GM10248 (cell line): Measurements from ENCODE around the gene IL17C.

Experiments used
- CTCF ChIA-PET: fragments of 300-600 bp; sonication (Branson Sonifier 250); formaldehyde crosslinking; extraction: SDS; loops from one replicate; lab custom pipeline; 2021; ENCODE audit warnings: antibody characterized with exemption; lab: Yijun Ruan, JAX
- POLR2A ChIA-PET: fragments of 350-650 bp; sonication (Branson Sonifier 250); formaldehyde crosslinking; extraction: SDS; loops from one replicate; lab custom pipeline; 2020; ENCODE audit warnings: antibody characterized with exemption; lab: Yijun Ruan, JAX
- DNase-seq: peaks from one replicate; pipeline ENCODE4 v3.0.0; 2012; ENCODE audit errors: extremely low spot score
- TF ChIP-seq, protein P1 (sequence below): IDR thresholded peaks from 2 replicates; pipeline ENCODE4 v1.5.1; 2012; ENCODE audit warnings: mild to moderate bottlenecking, low read depth; ENCODE audit errors: extremely low read depth, missing control alignments, control extremely low read depth

Gene IL17C

DNA sequence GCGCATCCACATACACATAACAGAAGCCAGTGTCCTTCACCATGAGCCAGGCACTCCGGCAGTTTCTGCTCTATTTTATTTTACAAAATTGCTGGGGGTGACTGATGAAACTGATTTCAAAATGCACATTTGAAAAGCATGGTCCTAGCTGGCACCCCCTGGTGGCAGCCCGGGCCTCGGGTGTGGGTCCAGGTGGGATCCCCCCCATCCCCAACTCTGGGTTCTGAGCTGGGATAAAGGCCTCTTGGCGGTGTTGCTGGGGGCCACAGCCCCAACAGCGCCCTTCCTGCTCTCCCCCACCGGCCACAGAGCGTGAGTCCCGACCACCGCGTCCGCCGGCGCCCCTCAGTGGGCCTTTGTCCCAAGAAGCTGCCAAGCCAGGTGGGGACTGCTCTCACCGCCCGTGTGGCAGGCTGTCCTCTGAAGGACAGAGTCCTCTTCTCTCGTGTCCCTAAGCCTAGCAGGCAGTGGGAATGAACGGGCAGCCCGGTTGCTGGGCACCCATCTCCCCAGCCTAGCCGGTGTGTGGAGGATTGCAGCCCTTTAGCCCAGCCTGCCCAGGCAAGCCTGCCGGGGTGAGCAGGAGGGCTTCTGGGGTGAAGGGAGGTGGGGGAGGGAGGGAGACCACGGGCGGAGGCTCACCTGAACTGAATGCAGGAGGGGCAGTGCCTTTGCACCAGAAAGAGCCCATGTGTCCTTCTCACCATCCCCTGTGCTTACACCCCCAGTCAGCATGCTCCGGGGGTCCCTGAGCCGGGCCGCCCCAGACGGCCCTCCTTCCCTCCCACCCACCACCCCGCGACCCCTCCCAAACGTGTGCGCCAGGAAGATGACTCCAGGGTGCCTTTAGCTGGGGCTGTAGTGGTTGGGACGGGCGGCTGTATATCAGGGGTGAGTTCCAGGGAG lies 47.0 kb downstream of the IL17C start:
- CTCF ChIA-PET: interaction anchor here (0.9 to 1.8 kb wide), 7 partner anchors 16 to 52 kb away, joined by 3 to 4 read pairs (median 3); no protein-coding TSS in a partner anchor
- POLR2A ChIA-PET: no interaction called here
- TF ChIP-seq, protein P1, sequence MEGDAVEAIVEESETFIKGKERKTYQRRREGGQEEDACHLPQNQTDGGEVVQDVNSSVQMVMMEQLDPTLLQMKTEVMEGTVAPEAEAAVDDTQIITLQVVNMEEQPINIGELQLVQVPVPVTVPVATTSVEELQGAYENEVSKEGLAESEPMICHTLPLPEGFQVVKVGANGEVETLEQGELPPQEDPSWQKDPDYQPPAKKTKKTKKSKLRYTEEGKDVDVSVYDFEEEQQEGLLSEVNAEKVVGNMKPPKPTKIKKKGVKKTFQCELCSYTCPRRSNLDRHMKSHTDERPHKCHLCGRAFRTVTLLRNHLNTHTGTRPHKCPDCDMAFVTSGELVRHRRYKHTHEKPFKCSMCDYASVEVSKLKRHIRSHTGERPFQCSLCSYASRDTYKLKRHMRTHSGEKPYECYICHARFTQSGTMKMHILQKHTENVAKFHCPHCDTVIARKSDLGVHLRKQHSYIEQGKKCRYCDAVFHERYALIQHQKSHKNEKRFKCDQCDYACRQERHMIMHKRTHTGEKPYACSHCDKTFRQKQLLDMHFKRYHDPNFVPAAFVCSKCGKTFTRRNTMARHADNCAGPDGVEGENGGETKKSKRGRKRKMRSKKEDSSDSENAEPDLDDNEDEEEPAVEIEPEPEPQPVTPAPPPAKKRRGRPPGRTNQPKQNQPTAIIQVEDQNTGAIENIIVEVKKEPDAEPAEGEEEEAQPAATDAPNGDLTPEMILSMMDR: peak; percentile 35
- peak; percentile 53 for DNase-seq

DNA sequence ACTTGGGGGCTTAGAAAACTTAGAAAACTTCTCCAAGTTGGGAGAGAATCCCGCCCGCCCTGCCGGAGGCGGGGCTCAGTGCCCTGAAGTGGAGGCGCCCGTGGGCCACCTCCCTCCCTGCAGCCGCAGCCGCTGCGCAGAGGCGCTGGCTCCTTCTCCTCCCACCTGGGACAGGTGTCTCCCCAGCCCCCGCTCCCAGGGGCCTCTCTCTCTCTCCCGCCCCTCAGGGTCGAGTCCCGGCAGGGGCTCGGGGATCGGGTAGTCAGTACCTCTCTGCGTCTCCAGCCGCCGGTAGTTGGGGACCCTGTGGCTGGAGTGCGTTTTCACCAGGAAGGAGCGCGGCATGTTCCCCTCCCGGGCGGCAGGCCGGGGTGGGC lies 47.7 kb downstream of the IL17C start:
- TF ChIP-seq, protein P1: no peak
- ChIA-PET POLR2A (no interaction called here), CTCF (interaction anchor here (0.9 to 1.8 kb wide), 2 partner anchors 19 to 51 kb away, joined by 3 to 4 read pairs; no protein-coding TSS in a partner anchor)
- DNase-seq: peak; percentile 53

DNA sequence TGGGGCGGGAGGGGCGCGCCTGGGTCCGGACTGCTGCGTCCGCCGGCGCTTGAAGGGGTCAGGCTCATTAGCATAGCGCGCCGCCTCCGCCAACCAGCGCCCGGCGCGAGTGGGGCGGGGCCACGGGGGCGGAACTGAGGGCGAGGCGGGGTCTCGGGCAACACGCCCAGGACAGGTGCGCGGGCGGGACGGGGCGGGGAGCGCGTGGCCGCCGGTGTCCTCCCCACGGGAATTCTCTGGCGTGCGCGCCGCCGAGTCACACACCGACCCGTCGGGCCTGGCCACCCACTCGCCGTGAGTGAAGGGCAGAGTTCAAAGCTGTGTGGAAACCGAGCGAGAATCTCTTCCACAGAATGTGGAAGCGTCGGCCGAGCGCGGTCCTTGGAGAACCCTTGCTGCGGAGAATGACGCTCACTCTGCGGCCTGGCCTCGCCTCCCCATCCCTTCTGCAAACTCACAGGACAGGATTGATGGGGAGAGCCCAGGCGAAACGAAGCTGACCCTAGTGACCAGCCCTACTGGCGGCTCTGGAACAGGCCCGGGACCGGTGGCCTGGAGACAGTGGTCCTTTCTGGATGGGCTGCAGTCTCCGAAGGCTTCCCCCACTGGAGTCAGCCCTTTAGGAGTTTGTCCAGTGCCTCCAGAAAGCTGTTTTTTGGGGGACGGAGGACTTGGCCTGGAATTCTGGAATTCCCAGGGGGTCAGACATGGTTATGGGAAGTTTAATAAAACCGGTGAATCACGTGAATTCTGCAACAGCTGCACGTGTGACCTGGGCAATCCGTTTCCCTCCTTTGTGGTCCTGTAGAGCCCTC lies 48.3 kb downstream of the IL17C start, which contains the start of gene SNAI3:
SNAI3 (minus strand) TSS at position 69 of the 815 bp plus-strand sequence. CDS start 101 bp downstream, outside the sequence.
- CTCF ChIA-PET: interaction anchor here (0.9 to 1.8 kb wide), 6 partner anchors 12 to 56 kb away, joined by 3 to 4 read pairs (median 4); no protein-coding TSS in a partner anchor
- POLR2A ChIA-PET: interaction anchor here (0.5 to 1.1 kb wide), 2 partner anchors 16 to 129 kb away, joined by 3 to 4 read pairs; no protein-coding TSS in a partner anchor

DNA sequence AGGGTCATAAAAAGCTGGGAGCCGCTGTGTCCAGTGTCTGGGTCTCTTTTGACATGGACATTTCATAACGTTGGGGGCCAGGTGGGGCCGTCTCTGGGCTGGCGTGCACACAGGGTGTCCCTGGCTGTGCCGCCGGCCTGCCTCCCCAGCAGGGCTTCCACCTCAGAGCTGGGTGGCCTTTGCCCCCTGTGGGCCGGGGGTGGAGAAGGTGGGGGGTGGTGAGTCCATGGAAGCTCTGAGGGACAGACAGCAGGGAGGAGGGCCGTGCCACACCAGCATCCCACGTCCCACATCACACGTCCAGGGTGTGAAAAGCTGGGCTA lies 48.8 kb downstream of the IL17C start:
- ChIA-PET POLR2A (interaction anchor here (0.5 to 1.1 kb wide), 2 partner anchors 15 to 129 kb away, joined by 3 to 4 read pairs; no protein-coding TSS in a partner anchor), CTCF (interaction anchor here (1.0 to 1.5 kb wide), 5 partner anchors 11 to 56 kb away, joined by 3 to 4 read pairs (median 3); no protein-coding TSS in a partner anchor)
- TF ChIP-seq, protein P1: no peak
- no peak for DNase-seq

More for the DNA sequence above, 48.3 kb downstream of the IL17C start, which contains the start of gene SNAI3:
- DNase-seq: peak; percentile 95
- TF ChIP-seq, protein P1: no peak

DNA sequence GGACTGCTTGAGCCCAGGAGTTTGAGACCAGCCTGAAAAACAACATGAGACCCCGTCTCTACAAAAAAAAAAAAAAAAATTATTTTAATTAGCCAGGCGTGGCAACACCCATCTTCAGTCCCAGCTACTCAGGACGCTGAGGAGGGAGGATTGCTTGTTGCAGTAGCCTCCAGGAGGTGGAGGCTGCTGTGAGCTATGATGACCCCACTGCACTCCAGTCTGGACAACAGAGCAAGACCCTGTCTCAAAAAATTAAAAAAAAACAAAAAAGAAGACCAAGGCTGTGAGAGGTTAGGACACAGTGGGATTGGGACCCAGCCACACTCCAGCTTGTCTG lies 49.3 kb downstream of the IL17C start:
- ChIA-PET POLR2A (interaction anchor here (0.5 to 1.1 kb wide), 2 partner anchors 15 to 130 kb away, joined by 3 to 4 read pairs; no protein-coding TSS in a partner anchor), CTCF (interaction anchor here (1.0 to 1.5 kb wide), 6 partner anchors 11 to 55 kb away, joined by 3 to 4 read pairs (median 4); no protein-coding TSS in a partner anchor)
- TF ChIP-seq, protein P1: no peak
- no peak for DNase-seq
